ENCODE data around the gene LMO1. TPM values are rescaled to one million over a fixed set of nuclear protein-coding genes. Genes with fewer than 3 reads are reported as not detected.

LMO1 gene
- total and polyA plus RNA-seq, 2 of the 8 experiments (the other 6 are each of a cell fraction or from before 2014, with no cell fraction given): 0.17 TPM; not detected in 1

GRCh38 chr11:8287703-8288102 is 24.0 kb upstream of the LMO1 start (continued):
- TF ChIP-seq CHD7 (IDR thresholded peaks at IDR 0.05; ENCODE audit: insufficient replicate concordance, low read length) (no peak), SP1 (IDR thresholded peaks at IDR 0.05; ENCODE audit: low read depth, low read length) (no peak), BACH1 (IDR thresholded peaks at IDR 0.05; ENCODE audit: low read length) (no peak), KDM4A (IDR thresholded peaks at IDR 0.05; ENCODE audit: low read depth, low read length, severe bottlenecking) (no peak), SUZ12 (IDR thresholded peaks at IDR 0.05; ENCODE audit: low read length) (no peak), ASH2L (IDR thresholded peaks at IDR 0.05; ENCODE audit: low read length) (no peak), CBX8 (IDR thresholded peaks at IDR 0.05; ENCODE audit: borderline replicate concordance, low read depth, low read length) (no peak), EP300 (IDR thresholded peaks at IDR 0.05; ENCODE audit: borderline replicate concordance in 1 of 2, low read depth in 2 of 2, low read length in 2 of 2) (no peak)
